ENCODE results near the gene SMPD4. TPM values are rescaled to one million over a fixed set of nuclear protein-coding genes. Genes with fewer than 3 reads are reported as not detected.

The SMPD4 gene, protein sequence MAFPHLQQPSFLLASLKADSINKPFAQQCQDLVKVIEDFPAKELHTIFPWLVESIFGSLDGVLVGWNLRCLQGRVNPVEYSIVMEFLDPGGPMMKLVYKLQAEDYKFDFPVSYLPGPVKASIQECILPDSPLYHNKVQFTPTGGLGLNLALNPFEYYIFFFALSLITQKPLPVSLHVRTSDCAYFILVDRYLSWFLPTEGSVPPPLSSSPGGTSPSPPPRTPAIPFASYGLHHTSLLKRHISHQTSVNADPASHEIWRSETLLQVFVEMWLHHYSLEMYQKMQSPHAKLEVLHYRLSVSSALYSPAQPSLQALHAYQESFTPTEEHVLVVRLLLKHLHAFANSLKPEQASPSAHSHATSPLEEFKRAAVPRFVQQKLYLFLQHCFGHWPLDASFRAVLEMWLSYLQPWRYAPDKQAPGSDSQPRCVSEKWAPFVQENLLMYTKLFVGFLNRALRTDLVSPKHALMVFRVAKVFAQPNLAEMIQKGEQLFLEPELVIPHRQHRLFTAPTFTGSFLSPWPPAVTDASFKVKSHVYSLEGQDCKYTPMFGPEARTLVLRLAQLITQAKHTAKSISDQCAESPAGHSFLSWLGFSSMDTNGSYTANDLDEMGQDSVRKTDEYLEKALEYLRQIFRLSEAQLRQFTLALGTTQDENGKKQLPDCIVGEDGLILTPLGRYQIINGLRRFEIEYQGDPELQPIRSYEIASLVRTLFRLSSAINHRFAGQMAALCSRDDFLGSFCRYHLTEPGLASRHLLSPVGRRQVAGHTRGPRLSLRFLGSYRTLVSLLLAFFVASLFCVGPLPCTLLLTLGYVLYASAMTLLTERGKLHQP
- total RNA-seq (ENCODE audit: low replicate concordance): 5.4 and 9.2 TPM in 2 replicates

DNA sequence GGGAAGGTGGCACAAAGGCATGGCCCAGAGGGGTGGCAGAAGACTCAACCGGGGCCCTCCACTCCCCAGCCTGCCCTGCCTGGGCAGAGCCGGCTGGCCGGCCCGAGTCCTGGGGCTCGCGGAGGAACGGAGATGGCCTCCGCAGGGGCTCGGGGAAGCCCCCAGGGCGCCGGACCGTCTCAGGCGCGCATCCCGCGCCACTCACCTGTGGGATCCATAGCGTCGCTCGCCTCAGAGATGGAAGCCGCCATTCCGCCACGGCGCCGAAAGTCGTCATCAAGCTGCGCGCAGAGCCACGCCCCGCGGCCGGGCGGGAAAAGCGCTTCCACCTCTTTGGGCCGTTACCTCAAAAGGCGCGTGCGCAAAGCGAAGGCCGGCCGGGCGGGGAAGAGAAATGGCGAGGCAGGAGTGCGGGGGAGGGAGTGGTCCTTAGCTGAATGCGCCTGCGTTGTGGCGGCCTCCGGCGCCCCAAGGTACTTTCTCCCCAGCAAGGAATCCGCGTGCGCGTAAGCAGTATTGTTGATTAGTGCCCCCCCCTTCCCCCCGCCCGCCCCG lies at the start of gene SMPD4:
Gene SMPD4 (minus strand): TSS at position 278 of the 555 bp plus-strand sequence. CDS start 5,010 bp downstream, outside the sequence.

DNA sequence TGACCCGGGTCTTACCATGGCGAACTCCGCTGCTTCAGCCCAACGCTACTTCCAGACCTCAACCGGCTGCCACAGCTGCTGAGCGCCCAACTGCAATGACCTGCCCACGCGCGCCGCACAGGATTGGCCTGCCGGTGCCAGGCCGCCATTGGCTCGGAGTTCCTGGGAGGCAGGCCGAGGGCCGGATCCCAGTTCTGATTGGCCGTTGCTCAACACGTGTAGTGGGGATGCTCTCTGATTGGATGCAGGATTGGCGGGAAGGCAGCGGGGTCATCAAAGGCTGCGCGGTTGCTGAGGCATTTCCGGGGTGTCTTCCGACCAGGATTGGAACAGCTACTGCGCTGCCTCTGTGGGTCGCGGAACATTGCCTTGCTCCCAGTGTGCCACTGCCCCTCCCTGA lies 16.9 kb upstream of the SMPD4 start, which contains the start of gene TUBA3E:
Gene TUBA3E (minus strand): TSS at position 97 of the 400 bp plus-strand sequence. CDS start 79 bp downstream, at position 18.

DNA sequence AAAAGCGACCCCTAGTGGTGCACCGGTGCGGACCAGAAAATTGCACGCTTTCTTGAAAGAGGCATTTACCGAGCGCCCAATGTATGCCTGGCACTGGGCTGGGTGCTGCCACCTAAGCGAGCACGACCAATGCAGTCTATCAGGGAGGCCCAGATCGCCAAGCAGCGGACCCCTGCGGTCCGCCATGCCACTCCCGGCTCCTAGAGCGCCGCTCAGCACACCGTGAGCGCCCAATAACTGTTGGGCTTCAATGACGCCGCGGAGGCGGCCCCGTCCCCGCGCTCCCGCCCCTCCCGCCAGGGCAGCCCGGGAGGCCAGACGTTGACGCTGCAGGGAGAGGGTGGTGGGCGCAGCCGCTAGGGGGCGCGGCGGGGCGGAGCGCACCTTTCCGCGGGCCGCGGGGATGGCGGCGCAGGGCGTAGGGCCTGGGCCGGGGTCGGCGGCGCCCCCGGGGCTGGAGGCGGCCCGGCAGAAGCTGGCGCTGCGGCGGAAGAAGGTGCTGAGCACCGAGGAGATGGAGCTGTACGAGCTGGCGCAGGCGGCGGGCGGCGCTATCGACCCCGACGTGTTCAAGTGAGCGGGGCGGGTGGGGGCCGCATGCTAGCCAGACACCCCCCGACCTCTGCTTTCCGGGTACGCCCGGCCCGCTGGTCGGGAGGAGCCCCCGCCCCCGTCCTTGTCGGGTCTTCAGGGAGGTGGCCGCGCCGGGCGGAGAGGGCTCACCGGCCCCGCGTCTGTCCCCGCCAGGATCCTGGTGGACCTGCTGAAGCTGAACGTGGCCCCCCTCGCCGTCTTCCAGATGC lies 679 bp upstream of the SMPD4 start, which contains the start of gene MZT2B:
Gene MZT2B (plus strand): TSS at position 383 of the 803 bp plus-strand sequence. CDS start 21 bp downstream, at position 404.

DNA sequence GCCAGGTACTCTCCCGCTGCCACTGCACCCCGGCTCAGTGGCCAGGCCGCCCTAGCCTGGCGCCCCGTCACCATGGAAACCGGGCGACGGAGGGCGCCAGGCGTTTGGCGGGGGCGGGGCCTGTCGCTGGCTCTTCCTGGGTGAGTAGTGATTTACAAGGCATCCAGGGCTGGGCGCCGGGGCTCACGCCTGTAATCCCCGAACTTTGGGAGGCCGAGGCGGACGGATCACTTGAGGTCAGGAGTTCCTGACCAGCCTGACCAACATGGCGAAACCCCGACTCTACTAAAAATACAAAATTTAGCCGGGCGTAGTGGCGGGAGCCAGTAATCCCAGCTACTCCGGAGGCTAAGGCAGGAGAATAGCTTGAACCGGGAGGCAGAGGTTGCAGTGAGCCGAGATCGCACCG lies 36.4 kb downstream of the SMPD4 start, which contains the start of gene CCDC74B:
Gene CCDC74B (minus strand): TSS at position 107 of the 409 bp plus-strand sequence. CDS start 116 bp downstream, outside the sequence.

DNA sequence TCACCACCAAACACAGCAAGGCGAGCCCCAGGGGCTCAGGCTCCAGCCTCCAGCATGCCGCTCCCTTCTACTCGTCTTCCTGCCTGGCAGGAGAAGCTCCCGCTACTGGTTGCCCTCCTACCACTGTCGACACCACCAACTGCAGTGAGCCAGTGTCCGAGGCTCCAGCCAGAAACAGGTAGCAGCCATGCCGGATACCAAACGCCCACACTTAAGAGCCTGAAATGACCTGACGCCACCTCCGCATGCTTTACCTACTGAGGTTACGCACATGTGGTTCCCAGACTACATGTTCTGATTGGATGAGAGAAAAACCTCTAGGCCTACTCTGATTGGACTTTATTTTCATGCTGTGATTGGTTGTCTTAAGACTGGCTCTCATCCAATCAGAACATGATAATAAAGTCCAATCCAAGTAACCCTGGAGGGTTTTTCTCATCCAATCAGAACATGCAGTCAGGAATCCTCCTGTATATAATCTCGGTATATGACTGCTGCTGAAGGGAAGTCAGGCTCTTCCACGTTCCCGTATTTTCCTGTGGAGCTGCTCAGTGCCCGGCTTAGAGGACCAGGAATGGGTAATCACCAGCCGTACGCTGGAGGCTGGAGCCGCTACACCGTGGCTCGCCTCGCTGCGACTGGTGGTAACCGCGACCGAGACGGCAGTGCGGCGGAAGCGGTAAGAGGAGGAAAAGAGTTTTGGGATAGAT lies 52.1 kb downstream of the SMPD4 start, which contains the start of gene POTEF:
Gene POTEF (minus strand): TSS at position 103 of the 710 bp plus-strand sequence. CDS start 8,707 bp downstream, outside the sequence.

Other genes with a start within 250 kb of the SMPD4 start
- gene RAB6C, start 201.9 kb downstream of the SMPD4 start, total RNA-seq (ENCODE audit: low replicate concordance): not detected in 2 replicates
- gene POTEF, start 52.4 kb downstream of the SMPD4 start, total RNA-seq (ENCODE audit: low replicate concordance): not detected in 2 replicates
- gene CCDC74B, start 36.5 kb downstream of the SMPD4 start, total RNA-seq (ENCODE audit: low replicate concordance): 3.4 and 9.6 TPM in 2 replicates
- 117 and 236 TPM in 2 replicates for gene MZT2B, start 660 bp upstream of the SMPD4 start, total RNA-seq (ENCODE audit: low replicate concordance)
- not detected in 2 replicates for gene TUBA3E, start 16.8 kb upstream of the SMPD4 start, total RNA-seq (ENCODE audit: low replicate concordance)
- 125 and 176 TPM in 2 replicates for gene IMP4, start 161.3 kb upstream of the SMPD4 start, total RNA-seq (ENCODE audit: low replicate concordance)
- gene PTPN18, start 174.5 kb upstream of the SMPD4 start, total RNA-seq (ENCODE audit: low replicate concordance): 6.3 and 9.1 TPM in 2 replicates